ENCODE measurements around the gene CREB5. TPM values are rescaled to one million over a fixed set of nuclear protein-coding genes. Genes with fewer than 3 reads are reported as not detected.

CREB5 gene
- total RNA-seq, 1 experiment from 2014 or later: 0.49 TPM

- POLR2A ChIA-PET: no interaction called here
- Histone ChIP-seq H3K27ac (ENCODE audit: low read depth, low read length) (no peak overlapping the region), H3K9me2 (ENCODE audit: insufficient read depth) (no peaks in the 10 kb centered on the region), H3K4me3 (replicated peaks in 1 of 2; ENCODE audit: low read depth in 1 of 2, low read length in 2 of 2) (no peak overlapping the region), H3K9ac (ENCODE audit: low read length) (no peak overlapping the region), H3K4me2 (ENCODE audit: low read length) (no peak overlapping the region), H3K36me3 (ENCODE audit: control insufficient read depth in 1 of 2, insufficient read depth in 2 of 2, low read length in 2 of 2) (no peaks in the 10 kb centered on the region), H2AFZ (ENCODE audit: low read depth, low read length, poor library complexity, severe bottlenecking) (no peak overlapping the region), H4K20me1 (ENCODE audit: insufficient read depth) (no peaks in the 10 kb centered on the region), H3K4me1 (ENCODE audit: control insufficient read depth in 1 of 2, insufficient read depth in 2 of 2, low read length in 2 of 2) (no peaks in the 10 kb centered on the region), H3K9me3 (ENCODE audit: control insufficient read depth in 1 of 2, insufficient read depth in 1 of 2, low read depth in 1 of 2, low read length in 2 of 2) (no peaks in the 10 kb centered on the region), H3K27me3 (ENCODE audit: insufficient read depth, low read length) (peaks cover 47% of the 10 kb centered on the region), H3K79me2 (ENCODE audit: insufficient read depth, low read length) (no peaks in the 10 kb centered on the region)
- no peak for DNase-seq (ENCODE audit: low read depth, low spot score)
- intact Hi-C loops (cut with micrococcal nuclease): no loop called here
- RAD21 ChIA-PET (ENCODE audit: low non-redundant PET in 1 of 2, low total read pairs in 2 of 2, uncharacterized antibody in 2 of 2, unreplicated experiment in 2 of 2): no interaction called here
- TF ChIP-seq SRF (IDR thresholded peaks at IDR 0.05; ENCODE audit: low read depth): no peak
- TF ChIP-seq ZFX (IDR thresholded peaks at IDR 0.05): no peak
- TF ChIP-seq ZBTB33 (IDR thresholded peaks at IDR 0.05; ENCODE audit: extremely low read depth, insufficient replicate concordance, low read length): no peak
- no peak for TF ChIP-seq TCF7L2 (IDR thresholded peaks at IDR 0.05; ENCODE audit: borderline replicate concordance, extremely low read depth, insufficient read depth, insufficient read length)
- TF ChIP-seq ATF3 (IDR thresholded peaks at IDR 0.05): no peak
- no peak for TF ChIP-seq JUND (IDR thresholded peaks at IDR 0.05)
- TF ChIP-seq RAD21 (IDR thresholded peaks at IDR 0.05; ENCODE audit: low read depth): no peak
- TF ChIP-seq POLR2A (IDR thresholded peaks at IDR 0.05; ENCODE audit: borderline replicate concordance, extremely low read depth, insufficient read depth, insufficient read length): no peak
- TF ChIP-seq YY1 (IDR thresholded peaks at IDR 0.05; ENCODE audit: extremely low read depth, insufficient replicate concordance, low read depth, low read length): no peak
- no peak for TF ChIP-seq CBX3 (IDR thresholded peaks at IDR 0.05; ENCODE audit: low read depth)
- no peak for TF ChIP-seq MAX (IDR thresholded peaks at IDR 0.05)
- no peak for TF ChIP-seq SP1 (IDR thresholded peaks at IDR 0.05; ENCODE audit: low read depth)
- no peak for TF ChIP-seq ZNF274 (IDR thresholded peaks at IDR 0.05; ENCODE audit: low read depth, low read length)
- no peak for TF ChIP-seq REST (IDR thresholded peaks at IDR 0.05; ENCODE audit: low read depth)
- TF ChIP-seq EZH2 (IDR thresholded peaks at IDR 0.05): no peak
- no peak for ATAC-seq
- CTCF ChIA-PET: no interaction called here
- BruUV-seq (replicated peaks): no TSS peak
Observed at GRCh38 chr7:28711114-28711513, 298.8 kb downstream of the CREB5 start.
